Endothelial cell of umbilical vein (primary cell): ENCODE data around the gene ESCO1. TPM values are rescaled to one million over a fixed set of nuclear protein-coding genes. Genes with fewer than 3 reads are reported as not detected.

Experiments used
- BruUV-seq: library from RNA; stranded (reverse); fragments of 400-500 nt; replicated peaks from 2 replicates; lab custom pipeline; 2021; lab: Mats Ljungman, UMichigan
- CTCF ChIA-PET: fragments of 300-600, 350-600 bp; sonication (Branson Sonifier 250); formaldehyde crosslinking; loops from one replicate; lab custom pipeline; 2021; ENCODE audit warnings: antibody characterized with exemption, inconsistent platforms; lab: Charles Lee
- POLR2A ChIA-PET: fragments of 300-600, 350-600 bp; sonication (Branson Sonifier 250); formaldehyde crosslinking; loops from one replicate; lab custom pipeline; 2021; ENCODE audit warnings: antibody characterized with exemption, inconsistent platforms; lab: Charles Lee
- DNase-seq: peaks from one replicate; pipeline ENCODE4 v3.0.0-alpha.2; 2011; ENCODE audit warnings: low read depth, low spot score
- FAIRE-seq: peaks from 2 replicates; lab custom pipeline; 2011; peaks lifted over from hg19 to GRCh38; lab: Jason Lieb, UNC
- H2AFZ ChIP-seq: 2 replicates; pipeline ENCODE4 v1.6.0; 2012; ENCODE audit warnings: low read depth, low read length, control low read depth, inconsistent platforms
- H3K27ac ChIP-seq: 2 replicates; pipeline ENCODE4 v1.5.1; 2011; ENCODE audit warnings: low read depth, mild to moderate bottlenecking, control low read depth, low read length, moderate library complexity; ENCODE audit not compliant: insufficient read depth
- H3K27me3 ChIP-seq, 2 experiments: 2 replicates each; pipeline versions ENCODE4 v1.6.0 to v1.6.1; 2011; ENCODE audit warnings: low read length in 2 of 2, mixed read lengths in 1 of 2; ENCODE audit not compliant: control insufficient read depth in 2 of 2, insufficient read depth in 2 of 2
- H3K36me3 ChIP-seq, 2 experiments: 2 replicates in 1 of 2; 3 replicates in 1 of 2; pipeline ENCODE4 v1.5.1; 2011; ENCODE audit warnings: low read length in 2 of 2, mild to moderate bottlenecking in 1 of 2, moderate library complexity in 1 of 2; ENCODE audit not compliant: control insufficient read depth in 2 of 2, insufficient read depth in 2 of 2; ENCODE audit errors: extremely low read depth in 1 of 2
- H3K4me1 ChIP-seq: 3 replicates; pipeline ENCODE4 v1.5.1; 2011; ENCODE audit warnings: mild to moderate bottlenecking, low read length; ENCODE audit not compliant: control insufficient read depth, insufficient read depth; ENCODE audit errors: extremely low read depth
- H3K4me2 ChIP-seq: 2 replicates; pipeline ENCODE4 v1.6.1; 2011; ENCODE audit warnings: low read length, control low read depth, mixed read lengths; ENCODE audit not compliant: insufficient read depth
- H3K4me3 ChIP-seq, 3 experiments: fragments of 200-600 bp in 1 of 3; sonication (generic), shearing (Covaris generic) in 1 of 3; replicated peaks in 1 of 3; 2 replicates each; pipeline ENCODE4 v1.5.1; 2011 to 2016; ENCODE audit warnings: control low read depth in 3 of 3, low read length in 3 of 3, mild to moderate bottlenecking in 2 of 3, inconsistent platforms in 1 of 3, low read depth in 1 of 3, moderate library complexity in 1 of 3; ENCODE audit not compliant: insufficient read depth in 1 of 3
- H3K79me2 ChIP-seq: 2 replicates; pipeline ENCODE4 v1.6.0; 2012; ENCODE audit warnings: low read length, inconsistent platforms; ENCODE audit not compliant: control insufficient read depth, insufficient read depth
- H3K9ac ChIP-seq: replicated peaks from 2 replicates; pipeline ENCODE3; 2011; ENCODE audit warnings: low read length, control low read depth; ENCODE audit not compliant: insufficient read depth; ENCODE audit errors: extremely low read depth
- H3K9me1 ChIP-seq: replicated peaks from 3 replicates; pipeline ENCODE4 v1.6.0; 2011; ENCODE audit warnings: mild to moderate bottlenecking, low read length; ENCODE audit not compliant: control insufficient read depth, insufficient read depth; ENCODE audit errors: extremely low read depth
- H3K9me3 ChIP-seq: replicated peaks from 2 replicates; pipeline ENCODE4 v1.5.1; 2012; ENCODE audit warnings: low read length, inconsistent platforms; ENCODE audit not compliant: control insufficient read depth, insufficient read depth
- H4K20me1 ChIP-seq: replicated peaks from 2 replicates; pipeline ENCODE3; 2011; ENCODE audit warnings: mild to moderate bottlenecking, low read length; ENCODE audit not compliant: control insufficient read depth, insufficient read depth; ENCODE audit errors: extremely low read depth
- CTCF ChIP-seq, 2 donors: IDR thresholded peaks; 1 replicate in 1 of 2; 2 replicates in 1 of 2; pipeline ENCODE4 v1.5.1; 2011; ENCODE audit warnings: low read length in 2 of 2, mild to moderate bottlenecking in 2 of 2, moderate library complexity in 2 of 2, control low read depth in 1 of 2, inconsistent platforms in 1 of 2, low read depth in 1 of 2; ENCODE audit not compliant: insufficient read depth in 1 of 2; ENCODE audit errors: extremely low read depth in 1 of 2
- EZH2 ChIP-seq: IDR thresholded peaks from 2 replicates; pipeline ENCODE4 v1.6.1; 2012; ENCODE audit warnings: borderline replicate concordance, low read depth, mild to moderate bottlenecking, moderate library complexity, low read length, inconsistent platforms; ENCODE audit not compliant: severe bottlenecking
- FOS ChIP-seq: IDR thresholded peaks from 2 replicates; pipeline ENCODE4 v1.6.1; 2011; ENCODE audit warnings: mild to moderate bottlenecking, low read length, moderate library complexity, borderline replicate concordance; ENCODE audit not compliant: insufficient read depth
- GATA2 ChIP-seq: IDR thresholded peaks from 2 replicates; pipeline ENCODE4 v1.7.0; 2011; ENCODE audit warnings: low read depth, mild to moderate bottlenecking, moderate library complexity, mixed read lengths, low read length; ENCODE audit not compliant: insufficient read length, insufficient read depth
- JUN ChIP-seq: IDR thresholded peaks from 2 replicates; pipeline ENCODE4 v1.6.1; 2011; ENCODE audit warnings: borderline replicate concordance, low read depth; ENCODE audit not compliant: insufficient read length, insufficient read depth
- MAX ChIP-seq: IDR thresholded peaks from 2 replicates; pipeline ENCODE4 v1.6.1; 2011; ENCODE audit not compliant: insufficient read depth, insufficient read length
- MYC ChIP-seq: IDR thresholded peaks from one replicate; pipeline ENCODE4 v1.6.1; 2011; ENCODE audit warnings: mild to moderate bottlenecking, low read depth, low read length
- POLR2A ChIP-seq: IDR thresholded peaks from 2 replicates; pipeline ENCODE4 v1.6.1; 2012; ENCODE audit warnings: low read depth, mild to moderate bottlenecking, control low read depth, low read length
- POLR2AphosphoS5 ChIP-seq: IDR thresholded peaks from 2 replicates; pipeline ENCODE4 v1.6.1; 2012; ENCODE audit warnings: low read depth, mild to moderate bottlenecking, control low read depth, low read length, moderate library complexity; ENCODE audit not compliant: insufficient read depth
- dilution Hi-C: fragments of 300-500 bp; cut with MboI; formaldehyde crosslinking; loops from one replicate; pipeline ENCODE4 v1.15.0; 2019; ENCODE audit warnings: low sequenced_read_pairs; ENCODE audit not compliant: extremely low pct_ligation_motif_present
- intact Hi-C: fragments of 100-400 bp; cut with micrococcal nuclease; formaldehyde crosslinking; loops from one replicate; pipeline ENCODE4 v1.10.0; 2022
- polyA plus RNA-seq, 4 experiments: library from polyadenylated mRNA; depleted of rRNA in 3 of 4; stranded (reverse) in 3 of 4; unstranded in 1 of 4; fragments of >200 nt; gene quantifications; 2 replicates each; pipeline versions ENCODE4 v1.2.1 to v1.2.3, GENCODE V29; 2011 to 2012; ENCODE audit warnings: missing spikeins in 1 of 4
- total RNA-seq: library from RNA; stranded (reverse); gene quantifications from 2 replicates; pipeline ENCODE4 v1.2.3, GENCODE V29; 2021

Gene ESCO1
- total and polyA plus RNA-seq, 2 donors (not counting 3 experiments of a cell fraction or from before 2014, with no cell fraction given): 2.1 to 12.0 TPM

GRCh38 chr18:21571772-21572171 lies 28.7 kb downstream of the ESCO1 start:
- Histone ChIP-seq H3K4me2 (no peak overlapping the region), H3K9ac (no peak overlapping the region), H3K9me1 (no peaks in the 10 kb centered on the region), H4K20me1 (no peaks in the 10 kb centered on the region), H3K4me1 (peaks cover 11% of the 10 kb centered on the region), H3K9me3 (no peaks in the 10 kb centered on the region), H3K36me3 (peaks cover 2 to 7% of the 10 kb centered on the region in 2 experiments), H3K4me3 (no peak overlapping the region), H3K27ac (no peak overlapping the region), H2AFZ (no peak overlapping the region), H3K27me3 (no peaks in the 10 kb centered on the region), H3K79me2 (no peaks in the 10 kb centered on the region)
- TF ChIP-seq MYC (no peak), EZH2 (no peak), GATA2 (no peak), CTCF (IDR thresholded peaks at IDR 0.05; ENCODE audit: extremely low read depth in 1 of 2, insufficient read depth in 1 of 2, low read depth in 1 of 2, low read length in 2 of 2) (no peak), POLR2A (no peak), POLR2AphosphoS5 (no peak), FOS (no peak), JUN (no peak), MAX (no peak)
- FAIRE-seq (no peak), DNase-seq (no peak)
- no TSS peak for BruUV-seq
- ChIA-PET CTCF (no interaction called here), POLR2A (no interaction called here)
- dilution Hi-C loops (no loop called here), intact Hi-C loops (no loop called here)
